ENCODE results near the gene MYL12B.
"Not testable (repeated sequence)": the region's sequence is repeated elsewhere in the genome, so short reads cannot be mapped to it uniquely, and the experiment has no call there.

MYL12B gene

GRCh38 chr18:3262234-3263131 is 550 bp downstream of the MYL12B start:
- peak in 1 of 3 experiments; percentile 15 for DNase-seq (ENCODE audit: low read depth in 3 of 3)

DNA sequence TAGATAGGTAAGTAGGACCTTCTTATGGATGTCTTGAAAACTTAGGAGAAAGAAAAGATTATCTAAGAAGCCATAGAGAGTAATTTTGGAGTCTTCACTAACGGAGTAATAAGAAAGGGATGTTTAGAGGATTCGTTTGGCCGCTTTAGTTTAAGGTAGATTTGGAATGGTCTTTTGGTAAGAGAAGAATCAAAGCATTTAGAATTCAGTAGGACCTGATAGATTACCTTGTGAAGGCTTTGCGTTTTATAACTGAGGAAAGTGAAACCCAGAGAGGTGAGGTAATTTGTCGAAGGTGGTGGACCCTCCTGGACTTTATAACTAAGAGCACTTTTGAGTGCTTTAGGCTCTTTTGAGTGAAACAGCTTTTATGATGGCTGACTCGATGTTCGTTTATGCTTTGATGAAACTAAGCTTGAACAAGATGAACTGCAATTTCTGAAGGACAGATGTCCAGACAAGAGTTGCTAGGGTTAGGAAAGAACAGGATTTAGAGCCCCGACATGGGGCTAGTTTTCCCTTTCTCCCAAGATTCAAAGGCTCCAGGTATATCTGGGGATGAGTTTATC is 1.3 kb downstream of the MYL12B start:
- no peak for DNase-seq (ENCODE audit: low read depth in 3 of 3)

DNA sequence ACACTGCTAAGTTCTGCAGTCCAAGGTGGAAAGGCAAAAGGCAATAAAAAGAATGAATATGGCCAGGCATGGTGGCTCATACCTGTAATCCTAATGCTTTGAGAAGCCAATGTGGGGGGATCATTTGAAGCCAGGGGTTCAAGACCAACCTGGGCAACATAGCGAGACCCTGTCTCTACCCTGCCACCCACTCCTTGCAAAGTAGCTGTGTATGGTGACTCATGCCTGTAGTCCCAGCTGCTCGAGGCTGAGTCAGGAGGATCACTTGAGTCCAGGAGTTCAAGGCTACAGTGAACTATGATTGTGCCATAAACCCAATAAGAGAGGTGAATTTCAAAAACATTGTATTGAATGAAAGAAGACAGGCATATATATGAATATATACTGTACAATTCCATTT is 2.4 kb downstream of the MYL12B start:
- no peak for DNase-seq (ENCODE audit: low read depth in 3 of 3)

- no peak for DNase-seq (ENCODE audit: low read depth in 3 of 3)
Observed at GRCh38 chr18:3265564-3266033, 3.7 kb downstream of the MYL12B start.

DNA sequence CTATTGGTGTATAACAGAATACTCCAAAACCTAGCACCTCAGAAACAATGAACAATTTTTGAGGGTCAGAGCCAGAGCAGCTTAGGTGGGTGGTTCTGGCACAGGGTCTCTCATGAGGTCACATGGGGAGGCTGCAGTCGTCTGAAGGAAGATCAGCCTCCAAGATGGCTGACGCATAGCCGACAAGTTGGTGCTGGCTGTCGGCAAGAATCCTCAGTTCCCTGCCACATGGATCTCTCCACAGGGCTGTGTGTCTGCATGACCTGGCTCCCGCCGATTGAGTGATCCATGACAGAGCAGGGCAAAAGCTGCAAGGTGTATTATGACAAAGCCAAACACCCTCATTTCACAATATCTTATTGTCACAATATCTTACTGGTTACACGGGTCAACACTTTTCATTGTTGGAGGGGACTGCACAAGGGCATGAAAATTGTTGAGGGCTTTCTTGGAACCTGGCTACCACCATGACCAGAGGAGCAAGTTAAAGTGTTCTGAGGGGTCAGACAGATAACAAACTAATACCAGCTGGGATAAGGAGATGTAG is 4.2 kb downstream of the MYL12B start:
- DNase-seq (ENCODE audit: low read depth in 3 of 3): no peak

GRCh38 chr18:3268306-3268705 is 6.4 kb downstream of the MYL12B start:
- no peak for DNase-seq (ENCODE audit: low read depth in 3 of 3)

- DNase-seq (ENCODE audit: low read depth in 3 of 3): no peak
Observed at GRCh38 chr18:3269241-3269913, 7.4 kb downstream of the MYL12B start.

- no peak for DNase-seq (ENCODE audit: low read depth in 3 of 3)
Observed at GRCh38 chr18:3269914-3270299, 8.0 kb downstream of the MYL12B start.

DNA sequence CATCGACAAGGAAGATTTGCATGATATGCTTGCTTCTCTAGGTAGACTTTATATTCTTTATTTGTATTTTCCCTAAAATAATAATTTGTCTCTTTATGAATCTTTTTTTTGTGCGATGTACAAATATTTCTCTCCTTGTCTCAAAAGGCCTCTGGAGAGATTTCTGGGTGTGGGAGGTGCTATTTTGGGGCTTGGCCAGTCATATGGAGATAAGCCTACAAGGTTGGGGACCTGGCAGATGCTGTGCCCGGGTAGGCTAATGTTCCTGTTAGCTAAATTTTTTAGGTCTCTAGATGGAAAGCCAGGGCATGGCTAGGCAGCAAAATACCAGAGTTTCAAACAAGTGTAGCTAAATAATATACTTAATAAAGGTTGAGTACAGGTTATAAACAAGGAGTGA is 11.1 kb downstream of the MYL12B start:
- DNase-seq (ENCODE audit: low read depth in 3 of 3): no peak

GRCh38 chr18:3277643-3278213 is 15.8 kb downstream of the MYL12B start:
- DNase-seq (ENCODE audit: low read depth in 3 of 3): not testable (repeated sequence)

GRCh38 chr18:3279201-3280185 is 17.6 kb downstream of the MYL12B start:
- no peak for DNase-seq (ENCODE audit: low read depth in 3 of 3)

DNA sequence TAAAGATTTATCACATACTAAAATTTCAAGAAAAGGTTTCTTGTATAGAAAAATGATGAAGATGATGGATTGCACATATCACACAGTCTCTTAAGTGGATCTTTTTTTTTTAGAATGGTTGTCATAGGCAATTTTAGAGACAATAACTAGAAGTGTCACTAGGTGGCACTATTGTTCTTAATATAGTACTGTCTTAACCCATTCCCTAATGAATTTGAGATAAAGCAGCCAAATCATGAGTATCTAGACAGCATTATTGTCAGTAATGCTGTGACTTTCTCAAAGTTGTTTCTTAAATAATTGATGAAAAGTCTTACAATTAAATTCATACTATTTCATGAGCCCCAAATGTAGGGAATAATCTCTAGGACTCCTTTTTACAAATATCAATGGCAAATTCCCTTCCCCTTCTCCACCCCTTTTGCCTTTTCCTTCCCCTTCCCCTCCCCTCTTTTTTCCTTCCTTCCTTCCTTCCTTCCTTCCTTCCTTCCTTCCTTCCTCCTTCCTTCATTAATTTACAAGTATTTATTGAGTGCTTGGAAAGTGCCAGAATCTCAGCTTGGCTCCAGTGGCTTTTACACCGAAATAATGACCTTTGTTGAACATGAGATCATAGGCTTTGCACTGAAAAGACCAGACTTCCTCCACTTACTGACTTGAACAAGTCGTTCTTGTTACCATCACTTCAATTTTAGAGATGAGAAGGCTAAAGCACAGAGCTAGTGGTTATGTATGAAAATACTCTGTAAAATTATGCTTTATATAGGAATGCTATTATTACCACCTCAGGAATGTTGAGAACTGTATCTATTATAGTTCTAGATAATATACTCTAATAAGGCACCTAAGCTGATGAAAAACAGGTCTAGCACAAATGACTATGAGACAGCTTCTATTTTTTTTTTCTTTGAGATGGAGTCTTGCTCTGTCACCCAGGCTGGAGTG is 19.8 kb downstream of the MYL12B start:
- DNase-seq (ENCODE audit: low read depth in 3 of 3): no peak

DNA sequence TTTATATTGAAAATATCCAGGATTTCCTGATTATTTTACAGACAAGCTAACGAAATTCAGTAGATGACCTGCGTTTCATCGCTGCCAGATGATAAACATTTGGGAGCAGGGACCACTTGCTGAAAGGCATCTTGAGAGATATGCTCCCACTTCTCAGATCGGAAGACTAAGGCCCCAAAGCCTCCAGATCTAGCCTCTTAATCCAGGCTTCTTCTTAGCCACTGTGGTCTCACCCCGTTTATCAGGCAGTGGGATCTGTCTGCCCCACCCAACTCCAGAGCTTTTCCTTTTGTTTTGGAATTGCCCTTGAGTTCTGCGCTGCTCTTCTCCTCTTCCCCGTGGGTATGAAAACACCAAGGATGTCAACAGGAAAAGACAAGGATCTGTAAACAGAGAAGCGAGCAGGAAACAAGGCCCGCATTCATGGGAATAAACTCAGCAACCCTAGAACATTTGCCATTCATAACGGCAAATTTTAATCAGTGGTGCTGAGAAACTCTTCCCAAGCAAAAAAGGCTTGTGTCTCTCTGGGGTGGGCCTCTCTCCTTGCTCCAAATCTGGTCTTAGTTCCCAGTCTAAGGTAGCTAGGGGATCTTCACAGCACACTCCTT is 21.4 kb downstream of the MYL12B start:
- no peak for DNase-seq (ENCODE audit: low read depth in 3 of 3)

DNA sequence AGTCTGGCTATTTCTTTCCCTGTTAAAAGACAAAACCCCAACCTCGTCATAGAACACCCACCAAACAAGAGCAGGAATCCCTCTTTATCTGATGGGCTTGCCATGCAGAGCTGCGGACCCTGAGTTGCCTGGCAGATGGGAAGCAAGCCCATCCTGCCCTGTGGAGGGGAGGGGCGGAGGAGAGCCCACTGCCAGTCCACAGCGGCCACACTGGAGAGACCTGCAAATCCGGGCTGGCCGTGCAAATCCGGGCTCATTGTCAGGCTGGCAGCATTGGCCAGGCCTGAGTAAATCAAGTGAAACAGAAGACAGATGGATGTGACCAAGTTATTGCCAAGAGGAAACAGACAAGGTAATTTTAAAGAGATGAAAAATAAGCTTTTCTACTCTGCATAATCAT is 22.0 kb downstream of the MYL12B start:
- no peak for DNase-seq (ENCODE audit: low read depth in 3 of 3)

GRCh38 chr18:3284501-3284900 is 22.6 kb downstream of the MYL12B start:
- no peak for DNase-seq (ENCODE audit: low read depth in 3 of 3)

- DNase-seq (ENCODE audit: low read depth in 3 of 3): no peak
Observed at GRCh38 chr18:3286159-3286558, 24.2 kb downstream of the MYL12B start.

- no peak for DNase-seq (ENCODE audit: low read depth in 3 of 3)
Observed at GRCh38 chr18:3293196-3293951, 31.4 kb downstream of the MYL12B start.

- DNase-seq (ENCODE audit: low read depth in 3 of 3): no peak
Observed at GRCh38 chr18:3294435-3295080, 32.6 kb downstream of the MYL12B start.
